H9 (cell line): Measurements from ENCODE around the gene NOP53. TPM values are rescaled to one million over a fixed set of nuclear protein-coding genes. Genes with fewer than 3 reads are reported as not detected.

Source experiments
- DNase-seq: peaks from one replicate; pipeline ENCODE4 v3.0.0-alpha.2; 2017
- H2AFZ ChIP-seq: one replicate; pipeline ENCODE4 v1.6.1; 2013; ENCODE audit warnings: mild to moderate bottlenecking, low read length, control low read depth, moderate library complexity
- H2AK5ac ChIP-seq: 2 replicates; pipeline ENCODE4 v1.6.1; 2013; ENCODE audit warnings: low read length, control low read depth, mixed read lengths; ENCODE audit not compliant: insufficient read length
- H2BK120ac ChIP-seq: one replicate; pipeline ENCODE4 v1.6.1; 2013; ENCODE audit warnings: low read depth, mild to moderate bottlenecking, low read length, control low read depth, inconsistent platforms; ENCODE audit not compliant: poor library complexity, severe bottlenecking
- H2BK12ac ChIP-seq: 2 replicates; pipeline ENCODE4 v1.6.1; 2013; ENCODE audit warnings: low read length, control low read depth, mixed read lengths, low read depth; ENCODE audit not compliant: insufficient read length
- H2BK15ac ChIP-seq: 2 replicates; pipeline ENCODE4 v1.6.1; 2013; ENCODE audit warnings: low read depth, low read length, control low read depth
- H2BK20ac ChIP-seq: one replicate; pipeline ENCODE4 v1.6.1; 2013; ENCODE audit warnings: low read depth, mild to moderate bottlenecking, low read length, control low read depth, inconsistent platforms; ENCODE audit not compliant: poor library complexity, severe bottlenecking
- H2BK5ac ChIP-seq: 2 replicates; pipeline ENCODE4 v1.6.1; 2013; ENCODE audit warnings: low read length, control low read depth, mixed read lengths; ENCODE audit not compliant: insufficient read length
- H3K14ac ChIP-seq: 2 replicates; pipeline ENCODE4 v1.6.1; 2013; ENCODE audit warnings: low read length, control low read depth; ENCODE audit not compliant: insufficient read depth
- H3K18ac ChIP-seq: 2 replicates; pipeline ENCODE4 v1.6.1; 2013; ENCODE audit warnings: low read depth, mild to moderate bottlenecking, mixed read lengths, low read length, control low read depth; ENCODE audit not compliant: insufficient read length
- H3K23ac ChIP-seq: 2 replicates; pipeline ENCODE4 v1.6.1; 2013; ENCODE audit warnings: low read length, control low read depth, mixed read lengths, low read depth; ENCODE audit not compliant: insufficient read length
- H3K23me2 ChIP-seq: 2 replicates; pipeline ENCODE4 v1.6.1; 2013; ENCODE audit warnings: low read depth, mild to moderate bottlenecking, mixed read lengths, low read length, control low read depth; ENCODE audit not compliant: insufficient read length, poor library complexity, severe bottlenecking
- H3K27ac ChIP-seq: 2 replicates; pipeline ENCODE4 v1.5.1; 2013; ENCODE audit warnings: low read length, control low read depth, mixed read lengths, low read depth; ENCODE audit not compliant: insufficient read length
- H3K27me3 ChIP-seq: 2 replicates; pipeline ENCODE4 v1.6.1; 2013; ENCODE audit warnings: low read length, control low read depth, inconsistent platforms; ENCODE audit not compliant: insufficient read depth
- H3K4ac ChIP-seq: 2 replicates; pipeline ENCODE4 v1.6.1; 2013; ENCODE audit warnings: low read depth, mild to moderate bottlenecking, control low read depth, inconsistent platforms, low read length, moderate library complexity
- H3K4me1 ChIP-seq: 2 replicates; pipeline ENCODE4 v1.6.1; 2013; ENCODE audit warnings: low read length, control low read depth, inconsistent platforms; ENCODE audit not compliant: insufficient read depth
- H3K4me2 ChIP-seq: 2 replicates; pipeline ENCODE4 v1.6.1; 2013; ENCODE audit warnings: low read length, control low read depth, mixed read lengths; ENCODE audit not compliant: insufficient read length, insufficient read depth
- H3K56ac ChIP-seq: 2 replicates; pipeline ENCODE4 v1.6.1; 2013; ENCODE audit warnings: low read depth, mild to moderate bottlenecking, mixed read lengths, low read length, control low read depth; ENCODE audit not compliant: insufficient read length
- H3K79me1 ChIP-seq: 2 replicates; pipeline ENCODE4 v1.6.1; 2013; ENCODE audit warnings: low read depth, mild to moderate bottlenecking, moderate library complexity, low read length, control low read depth, inconsistent platforms; ENCODE audit not compliant: insufficient read depth, poor library complexity, severe bottlenecking
- H3K79me2 ChIP-seq: 2 replicates; pipeline ENCODE4 v1.6.1; 2013; ENCODE audit warnings: low read length, control low read depth, inconsistent platforms; ENCODE audit not compliant: insufficient read depth
- H3K9ac ChIP-seq: 2 replicates; pipeline ENCODE4 v1.6.1; 2013; ENCODE audit warnings: low read length, control low read depth, mixed read lengths; ENCODE audit not compliant: insufficient read length; ENCODE audit errors: extremely low read depth
- H3K9me3 ChIP-seq: one replicate; pipeline ENCODE4 v1.6.1; 2013; ENCODE audit warnings: low read depth, low read length, inconsistent platforms; ENCODE audit not compliant: control insufficient read depth
- H3T11ph ChIP-seq: one replicate; pipeline ENCODE4 v1.6.1; 2013; ENCODE audit warnings: mild to moderate bottlenecking, low read length, control low read depth, inconsistent platforms
- H4K20me1 ChIP-seq: one replicate; pipeline ENCODE4 v1.6.1; 2013; ENCODE audit not compliant: control insufficient read depth, insufficient read length, insufficient read depth
- H4K5ac ChIP-seq: 2 replicates; pipeline ENCODE4 v1.6.1; 2013; ENCODE audit warnings: low read depth, mild to moderate bottlenecking, mixed read lengths, low read length, control low read depth; ENCODE audit not compliant: insufficient read length
- H4K8ac ChIP-seq: replicated peaks from 2 replicates; pipeline ENCODE4 v1.6.1; 2013; ENCODE audit warnings: low read length, control low read depth, mixed read lengths, low read depth; ENCODE audit not compliant: insufficient read length
- H4K91ac ChIP-seq: 2 replicates; pipeline ENCODE4 v1.6.1; 2013; ENCODE audit warnings: low read depth, mild to moderate bottlenecking, moderate library complexity, mixed read lengths, low read length, control low read depth; ENCODE audit not compliant: insufficient read length
- H3K27ac Mint-ChIP-seq, 3 experiments: 2 replicates in 2 of 3; 3 replicates in 1 of 3; pipeline ENCODE4 v1.8.0; 2020 to 2021; ENCODE audit warnings: mixed read lengths in 3 of 3, mild to moderate bottlenecking in 1 of 3, moderate library complexity in 1 of 3
- H3K27me3 Mint-ChIP-seq: 2 replicates; pipeline ENCODE4 v1.8.0; 2021; ENCODE audit warnings: low read depth, mild to moderate bottlenecking, moderate library complexity, mixed read lengths
- H3K36me3 Mint-ChIP-seq, 3 experiments: 2 replicates in 2 of 3; 3 replicates in 1 of 3; pipeline ENCODE4 v1.8.0; 2020 to 2021; ENCODE audit warnings: low read depth in 3 of 3, mixed read lengths in 3 of 3; ENCODE audit not compliant: insufficient read depth in 1 of 3
- H3K4me1 Mint-ChIP-seq, 2 experiments: 2 replicates each; pipeline ENCODE4 v1.8.0; 2020; ENCODE audit warnings: mixed read lengths in 2 of 2
- H3K4me3 Mint-ChIP-seq, 2 experiments: 2 replicates in 1 of 2; 3 replicates in 1 of 2; pipeline ENCODE4 v1.8.0; 2020 to 2021; ENCODE audit warnings: mild to moderate bottlenecking in 2 of 2, mixed read lengths in 2 of 2, moderate library complexity in 1 of 2
- H3K9me3 Mint-ChIP-seq, 2 experiments: 2 replicates in 1 of 2; 3 replicates in 1 of 2; pipeline ENCODE4 v1.8.0; 2020; ENCODE audit warnings: mild to moderate bottlenecking in 2 of 2, mixed read lengths in 2 of 2, moderate library complexity in 1 of 2
- WGBS: extraction: QIAGEN DNeasy Blood & Tissue Kit; methylation state at CpG from one replicate; pipeline ENCODE4 v1.1.7; 2013; ENCODE audit warnings: missing lambda C conversion rate, low lambda C conversion rate, mixed read lengths; ENCODE audit not compliant: insufficient read length; ENCODE audit errors: extremely low coverage; 5-methylcytosine and 5-hydroxymethylcytosine counted together
- total RNA-seq: library from RNA; stranded (reverse); gene quantifications from 2 replicates; pipeline ENCODE4 v1.2.1, GENCODE V29; 2021
- TF ChIP-seq, protein P1 (sequence below): fragments of 200-600 bp; sonication (generic); conservative IDR thresholded peaks from 3 replicates; pipeline ENCODE4 v1.8.0; 2021; ENCODE audit warnings: antibody characterized with exemption, mild to moderate bottlenecking

The NOP53 gene
- total RNA-seq, 1 experiment from 2014 or later = 325 TPM

DNA sequence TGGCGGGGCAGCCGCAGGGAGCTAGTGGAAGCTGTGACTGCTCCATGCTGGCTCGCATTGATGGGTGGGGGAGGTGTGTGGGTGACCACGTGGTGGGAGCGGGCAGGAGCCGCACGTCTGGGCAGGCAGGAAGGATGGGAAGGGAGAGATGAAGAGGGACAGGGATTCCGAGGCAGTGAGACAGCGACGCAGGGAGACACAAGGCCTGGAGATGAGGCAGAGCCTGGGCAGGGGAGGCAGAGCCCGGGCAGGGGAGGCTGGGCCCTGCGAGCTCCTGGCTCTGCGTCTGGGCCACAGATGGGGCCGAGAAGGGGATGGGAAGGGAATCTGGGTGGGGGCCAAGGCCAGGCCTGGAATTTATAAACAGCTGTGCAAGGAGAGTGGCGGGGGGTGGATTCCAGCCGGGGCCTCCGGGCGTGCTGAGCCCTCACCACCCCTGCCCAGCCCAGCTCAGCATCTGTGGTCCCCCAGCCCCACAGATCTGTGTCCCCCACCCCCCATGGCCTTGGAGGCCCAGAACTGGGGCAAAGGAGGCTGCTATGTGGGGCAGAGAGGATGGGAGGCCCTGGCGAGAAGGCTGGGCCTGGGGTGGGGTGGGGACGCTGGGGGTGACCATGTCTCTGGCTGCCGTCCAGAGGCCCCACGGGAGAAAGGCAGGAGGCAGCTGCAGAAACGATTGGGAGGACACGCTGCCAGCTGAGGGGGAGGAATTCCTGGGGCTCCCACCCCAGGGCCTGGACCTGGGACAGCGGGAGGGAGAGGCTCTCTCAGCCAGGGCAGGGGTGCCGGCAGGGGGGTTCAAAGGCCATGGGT is 26.1 kb upstream of the NOP53 start:
- Histone ChIP-seq H3K4me2 (no peak overlapping the region), H3K27ac (no peak overlapping the region), H2AK5ac (no peak overlapping the region), H2BK20ac (no peak overlapping the region), H3T11ph (no peak overlapping the region), H3K9me3 (no peaks in the 10 kb centered on the region), H3K23ac (no peak overlapping the region), H3K4me1 (no peaks in the 10 kb centered on the region; the same call in 1 of the 2 replicates), H2AFZ (no peak overlapping the region), H3K14ac (no peak overlapping the region; the same call in 1 of the 2 replicates), H4K8ac (no peak overlapping the region), H4K20me1 (no peaks in the 10 kb centered on the region), H3K27me3 (no peaks in the 10 kb centered on the region), H2BK5ac (no peak overlapping the region), H3K4ac (no peak overlapping the region), H2BK15ac (no peak overlapping the region), H2BK12ac (no peak overlapping the region), H3K79me2 (no peaks in the 10 kb centered on the region), H3K56ac (no peak overlapping the region), H3K23me2 (no peaks in the 10 kb centered on the region), H3K18ac (no peak overlapping the region), H4K5ac (no peak overlapping the region), H3K9ac (no peak overlapping the region), H2BK120ac (no peak overlapping the region), H3K79me1 (no peaks in the 10 kb centered on the region), H4K91ac (no peak overlapping the region)
- no peak overlapping the region for H3K4me3 Mint-ChIP-seq
- WGBS = no CpG with 5 or more reads among the region's 26 CpGs
- H3K4me1 Mint-ChIP-seq = peaks cover 3 to 4% of the 10 kb centered on the region in 2 experiments
- peaks cover 10 to 15% of the 10 kb centered on the region in 2 experiments; a peak in 4 of 5 replicates for H3K9me3 Mint-ChIP-seq
- peaks cover 4% of the 10 kb centered on the region; the same call in 1 of the 2 replicates for H3K27me3 Mint-ChIP-seq
- no peak for DNase-seq
- H3K36me3 Mint-ChIP-seq = peaks cover 2 to 27% (median 18%) of the 10 kb centered on the region in 3 experiments
- peak overlapping the region; percentile 45 to 90 (median 89); a peak in 4 of 7 replicates for H3K27ac Mint-ChIP-seq
- TF ChIP-seq, protein P1, sequence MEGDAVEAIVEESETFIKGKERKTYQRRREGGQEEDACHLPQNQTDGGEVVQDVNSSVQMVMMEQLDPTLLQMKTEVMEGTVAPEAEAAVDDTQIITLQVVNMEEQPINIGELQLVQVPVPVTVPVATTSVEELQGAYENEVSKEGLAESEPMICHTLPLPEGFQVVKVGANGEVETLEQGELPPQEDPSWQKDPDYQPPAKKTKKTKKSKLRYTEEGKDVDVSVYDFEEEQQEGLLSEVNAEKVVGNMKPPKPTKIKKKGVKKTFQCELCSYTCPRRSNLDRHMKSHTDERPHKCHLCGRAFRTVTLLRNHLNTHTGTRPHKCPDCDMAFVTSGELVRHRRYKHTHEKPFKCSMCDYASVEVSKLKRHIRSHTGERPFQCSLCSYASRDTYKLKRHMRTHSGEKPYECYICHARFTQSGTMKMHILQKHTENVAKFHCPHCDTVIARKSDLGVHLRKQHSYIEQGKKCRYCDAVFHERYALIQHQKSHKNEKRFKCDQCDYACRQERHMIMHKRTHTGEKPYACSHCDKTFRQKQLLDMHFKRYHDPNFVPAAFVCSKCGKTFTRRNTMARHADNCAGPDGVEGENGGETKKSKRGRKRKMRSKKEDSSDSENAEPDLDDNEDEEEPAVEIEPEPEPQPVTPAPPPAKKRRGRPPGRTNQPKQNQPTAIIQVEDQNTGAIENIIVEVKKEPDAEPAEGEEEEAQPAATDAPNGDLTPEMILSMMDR = no peak
